ENCODE data around the gene HCFC1R1. TPM values are rescaled to one million over a fixed set of nuclear protein-coding genes. Genes with fewer than 3 reads are reported as not detected.

Gene HCFC1R1
- total and polyA plus RNA-seq, 2 of the 8 experiments (the other 6 are each of a cell fraction or from before 2014, with no cell fraction given), result 72.7 to 138 TPM

GRCh38 chr16:2983706-2984136 lies 40.0 kb downstream of the HCFC1R1 start:
- Histone ChIP-seq H3K79me1 (ENCODE audit: low read depth, low read length) (peaks cover 4% of the 10 kb centered on the region; the same call in 1 of the 2 replicates), H3K4me1 (replicated peaks in 1 of 4; ENCODE audit: control insufficient read depth in 3 of 4, insufficient read depth in 4 of 4, low read length in 3 of 4) (peaks cover 3 to 27% (median 15%) of the 10 kb centered on the region in 4 experiments), H2BK20ac (ENCODE audit: low read length) (no peak overlapping the region), H3K18ac (ENCODE audit: extremely low read depth, low read length) (no peak overlapping the region; the same call in 1 of the 2 replicates), H3K27me3 (replicated peaks in 1 of 4; ENCODE audit: control insufficient read depth in 3 of 4, extremely low read depth in 1 of 4, insufficient read depth in 3 of 4, low read length in 3 of 4) (no peaks in the 10 kb centered on the region; a peak in 1 of 7 replicates), H3K56ac (replicated peaks; ENCODE audit: insufficient read length, low read depth, low read length) (no peak overlapping the region), H3K4ac (replicated peaks; ENCODE audit: insufficient read length, low read depth, low read length) (no peak overlapping the region), H3K36me3 (ENCODE audit: control insufficient read depth in 2 of 4, insufficient read depth in 4 of 4, low read length in 3 of 4) (no peaks in the 10 kb centered on the region), H2BK15ac (ENCODE audit: low read length) (no peak overlapping the region), H2BK120ac (replicated peaks; ENCODE audit: low read depth, low read length) (no peak overlapping the region), H3K4me2 (ENCODE audit: insufficient read depth in 1 of 2, low read depth in 2 of 2, low read length in 2 of 2) (peak overlapping the region in 1 of 2 experiments; percentile 46; a peak in 3 of 4 replicates), H3K9me3 (ENCODE audit: insufficient read depth in 2 of 2, low read depth in 1 of 2, low read length in 1 of 2) (no peaks in the 10 kb centered on the region), H2BK5ac (ENCODE audit: low read depth, low read length) (no peak overlapping the region), H2BK12ac (ENCODE audit: low read depth, low read length) (no peak overlapping the region), H4K5ac (ENCODE audit: insufficient read length, low read depth, low read length) (no peak overlapping the region), H2AFZ (ENCODE audit: low read length) (no peak overlapping the region), H3K27ac (ENCODE audit: low read depth, low read length) (no peak overlapping the region), H4K20me1 (replicated peaks in 1 of 2; ENCODE audit: control insufficient read depth in 1 of 2, insufficient read depth in 2 of 2, low read length in 2 of 2) (peaks cover 0 to 7% of the 10 kb centered on the region in 2 experiments), H4K8ac (ENCODE audit: extremely low read depth, insufficient read depth, low read length) (0 out of 2 replicates have a peak overlapping the region, but pooled peaks have one; percentile 54), H3K79me2 (ENCODE audit: control insufficient read depth in 1 of 2, insufficient read depth in 2 of 2, low read length in 2 of 2) (peaks cover 0 to 8% of the 10 kb centered on the region in 2 experiments; a peak in 2 of 4 replicates), H4K91ac (replicated peaks; ENCODE audit: insufficient read length, low read length) (no peak overlapping the region), H2AK5ac (ENCODE audit: low read depth, low read length) (no peak overlapping the region), H3K9ac (replicated peaks in 1 of 4; ENCODE audit: extremely low read depth in 1 of 4, low read depth in 3 of 4, low read length in 3 of 4) (no peak overlapping the region), H3K23me2 (ENCODE audit: low read depth, low read length) (peaks cover 12% of the 10 kb centered on the region; the same call in 1 of the 2 replicates), H3K23ac (ENCODE audit: insufficient read length) (no peak overlapping the region), H3K4me3 (ENCODE audit: extremely low read depth in 1 of 4, insufficient read depth in 2 of 4, low read depth in 3 of 4, low read length in 4 of 4) (peak overlapping the region in 1 of 4 experiments; percentile 27; a peak in 1 of 8 replicates), H3K14ac (ENCODE audit: insufficient read length) (no peak overlapping the region)
- DNase-seq (ENCODE audit: low read depth in 1 of 2, low spot score in 2 of 2), result peak in 1 of 2 experiments; percentile 95
- ChIA-PET POLR2A (ENCODE audit: partially characterized antibody) (interaction anchor here (0.7 to 25.4 kb wide), 9 partner anchors 8 to 756 kb away, joined by 3 to 455 read pairs (median 13); partner anchors contain the start of genes CLDN6, HCFC1R1, KREMEN2 and PAQR4), CTCF (ENCODE audit: partially characterized antibody) (interaction anchor here (0.6 to 2.5 kb wide), 21 partner anchors 9 to 120 kb away, joined by 3 to 15 read pairs (median 5); partner anchors contain the start of gene TNFRSF12A)
- no peak for FAIRE-seq
- 19% methylated on average over 42 of the region's 42 CpGs; no CpG with 5 or more reads in 1 of the 2 experiments for WGBS, 2 experiments (ENCODE audit: extremely low coverage in 1 of 2, insufficient coverage in 1 of 2, insufficient read length in 1 of 2, insufficient replicate concordance in 2 of 2, low coverage in 1 of 2, low lambda C conversion rate in 2 of 2, missing lambda C conversion rate in 1 of 2)
- TF ChIP-seq ZNF274 (IDR thresholded peaks at IDR 0.05; ENCODE audit: borderline replicate concordance, extremely low read depth, low read length) (no peak), JUND (IDR thresholded peaks at IDR 0.05; ENCODE audit: low read length) (no peak), EP300 (IDR thresholded peaks at IDR 0.05; ENCODE audit: borderline replicate concordance in 1 of 2, low read depth in 2 of 2, low read length in 2 of 2) (no peak), RFX5 (IDR thresholded peaks at IDR 0.05; ENCODE audit: borderline replicate concordance, low read depth, low read length) (no peak), SUZ12 (IDR thresholded peaks at IDR 0.05; ENCODE audit: low read length) (no peak), CREB1 (IDR thresholded peaks at IDR 0.05) (0 out of 2 replicates have a peak, but pooled peaks have one; percentile 50), SAP30 (IDR thresholded peaks at IDR 0.05; ENCODE audit: insufficient read depth, insufficient replicate concordance, low read length) (no peak), CTBP2 (IDR thresholded peaks at IDR 0.05; ENCODE audit: borderline replicate concordance, insufficient read depth, insufficient read length, low read length) (no peak), BRCA1 (IDR thresholded peaks at IDR 0.05; ENCODE audit: low read depth, low read length) (peak; percentile 65; the same call in 1 of the 2 replicates), CHD1 (IDR thresholded peaks at IDR 0.05; ENCODE audit: low read depth, low read length) (no peak), CHD2 (IDR thresholded peaks at IDR 0.05; ENCODE audit: low read length) (peak; percentile 80)
- TF ChIP-seq, protein P1, sequence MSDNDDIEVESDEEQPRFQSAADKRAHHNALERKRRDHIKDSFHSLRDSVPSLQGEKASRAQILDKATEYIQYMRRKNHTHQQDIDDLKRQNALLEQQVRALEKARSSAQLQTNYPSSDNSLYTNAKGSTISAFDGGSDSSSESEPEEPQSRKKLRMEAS (IDR thresholded peaks at IDR 0.05), result peak; percentile 64

Data from H1 (cell line).